ENCODE data around the gene CCR9. TPM values are rescaled to one million over a fixed set of nuclear protein-coding genes. Genes with fewer than 3 reads are reported as not detected.

CCR9 gene
- total RNA-seq, 1 experiment from 2014 or later = not detected

DNA sequence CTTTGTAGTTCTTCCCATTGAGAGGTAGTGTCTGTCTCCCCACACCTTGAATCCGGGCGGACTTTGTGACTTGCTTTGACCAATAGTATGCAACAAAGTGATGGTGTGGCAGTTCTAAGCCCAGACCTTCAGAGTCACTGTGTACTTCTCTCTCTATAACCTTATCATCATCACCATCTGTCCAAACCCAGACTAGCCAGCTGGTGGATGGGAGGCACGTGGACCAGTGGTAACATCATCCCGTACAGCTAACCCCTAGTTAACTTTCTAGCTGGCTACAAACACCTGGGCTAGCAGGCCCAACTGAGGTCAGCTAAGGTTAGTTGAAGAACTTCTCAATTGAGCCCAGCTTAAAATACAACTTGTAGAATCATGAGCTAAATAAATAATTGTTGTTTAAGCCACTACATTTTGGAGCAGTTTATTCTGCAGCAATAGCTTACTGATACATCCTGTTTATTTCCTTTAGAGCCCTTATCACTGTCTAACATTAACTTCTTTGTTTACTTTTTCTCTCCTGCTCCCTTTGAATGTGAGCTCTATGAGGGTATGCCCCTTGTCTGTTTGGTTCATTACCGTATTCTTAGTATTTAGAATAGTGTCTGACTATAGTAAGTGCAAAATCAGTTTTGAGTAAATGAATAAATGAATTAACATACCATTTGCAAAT, 11.5 kb upstream of the CCR9 start:
- Histone ChIP-seq H3K4me3 (replicated peaks in 1 of 2; ENCODE audit: low read depth in 1 of 2, low read length in 2 of 2) (no peak overlapping the region), H4K20me1 (ENCODE audit: insufficient read depth) (no peaks in the 10 kb centered on the region), H3K4me1 (ENCODE audit: control insufficient read depth in 1 of 2, insufficient read depth in 2 of 2, low read length in 2 of 2) (no peaks in the 10 kb centered on the region), H3K9me3 (ENCODE audit: control insufficient read depth in 1 of 2, insufficient read depth in 1 of 2, low read depth in 1 of 2, low read length in 2 of 2) (no peaks in the 10 kb centered on the region), H2AFZ (ENCODE audit: low read depth, low read length, poor library complexity, severe bottlenecking) (no peak overlapping the region), H3K79me2 (ENCODE audit: insufficient read depth, low read length) (no peaks in the 10 kb centered on the region), H3K27ac (ENCODE audit: low read depth, low read length) (no peak overlapping the region), H3K36me3 (ENCODE audit: control insufficient read depth in 1 of 2, insufficient read depth in 2 of 2, low read length in 2 of 2) (no peaks in the 10 kb centered on the region), H3K4me2 (ENCODE audit: low read length) (no peak overlapping the region), H3K9ac (ENCODE audit: low read length) (no peak overlapping the region), H3K9me2 (ENCODE audit: insufficient read depth) (no peaks in the 10 kb centered on the region), H3K27me3 (ENCODE audit: insufficient read depth, low read length) (no peaks in the 10 kb centered on the region)
- DNase-seq (ENCODE audit: low read depth, low spot score) (no peak), ATAC-seq (no peak)
- CTCF ChIA-PET = no interaction called here
- intact Hi-C loops (cut with micrococcal nuclease) = no loop called here
- TF ChIP-seq EZH2phosphoT487 (IDR thresholded peaks at IDR 0.05; ENCODE audit: borderline replicate concordance) = no peak
- TF ChIP-seq ELF1 (IDR thresholded peaks at IDR 0.05; ENCODE audit: borderline replicate concordance, low read depth) = no peak
- no peak for TF ChIP-seq EGR1 (IDR thresholded peaks at IDR 0.05; ENCODE audit: low read depth)
- no peak for TF ChIP-seq CBX3 (IDR thresholded peaks at IDR 0.05; ENCODE audit: low read depth)
- TF ChIP-seq CEBPB (IDR thresholded peaks at IDR 0.05; ENCODE audit: low read depth) = no peak
- TF ChIP-seq, protein P1, sequence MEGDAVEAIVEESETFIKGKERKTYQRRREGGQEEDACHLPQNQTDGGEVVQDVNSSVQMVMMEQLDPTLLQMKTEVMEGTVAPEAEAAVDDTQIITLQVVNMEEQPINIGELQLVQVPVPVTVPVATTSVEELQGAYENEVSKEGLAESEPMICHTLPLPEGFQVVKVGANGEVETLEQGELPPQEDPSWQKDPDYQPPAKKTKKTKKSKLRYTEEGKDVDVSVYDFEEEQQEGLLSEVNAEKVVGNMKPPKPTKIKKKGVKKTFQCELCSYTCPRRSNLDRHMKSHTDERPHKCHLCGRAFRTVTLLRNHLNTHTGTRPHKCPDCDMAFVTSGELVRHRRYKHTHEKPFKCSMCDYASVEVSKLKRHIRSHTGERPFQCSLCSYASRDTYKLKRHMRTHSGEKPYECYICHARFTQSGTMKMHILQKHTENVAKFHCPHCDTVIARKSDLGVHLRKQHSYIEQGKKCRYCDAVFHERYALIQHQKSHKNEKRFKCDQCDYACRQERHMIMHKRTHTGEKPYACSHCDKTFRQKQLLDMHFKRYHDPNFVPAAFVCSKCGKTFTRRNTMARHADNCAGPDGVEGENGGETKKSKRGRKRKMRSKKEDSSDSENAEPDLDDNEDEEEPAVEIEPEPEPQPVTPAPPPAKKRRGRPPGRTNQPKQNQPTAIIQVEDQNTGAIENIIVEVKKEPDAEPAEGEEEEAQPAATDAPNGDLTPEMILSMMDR (IDR thresholded peaks at IDR 0.05 in 2 of 3, conservative IDR thresholded peaks at IDR 0.05 in 1 of 3; ENCODE audit: borderline replicate concordance in 1 of 3, insufficient read depth in 1 of 3, low read depth in 2 of 3, low read length in 2 of 3) = no peak
- TF ChIP-seq, protein P2, sequence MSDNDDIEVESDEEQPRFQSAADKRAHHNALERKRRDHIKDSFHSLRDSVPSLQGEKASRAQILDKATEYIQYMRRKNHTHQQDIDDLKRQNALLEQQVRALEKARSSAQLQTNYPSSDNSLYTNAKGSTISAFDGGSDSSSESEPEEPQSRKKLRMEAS (IDR thresholded peaks at IDR 0.05) = no peak
- no peak for TF ChIP-seq POLR2AphosphoS5 (IDR thresholded peaks at IDR 0.05; ENCODE audit: low read depth, low read length)
- no peak for TF ChIP-seq EZH2 (IDR thresholded peaks at IDR 0.05)
- TF ChIP-seq, protein P3, sequence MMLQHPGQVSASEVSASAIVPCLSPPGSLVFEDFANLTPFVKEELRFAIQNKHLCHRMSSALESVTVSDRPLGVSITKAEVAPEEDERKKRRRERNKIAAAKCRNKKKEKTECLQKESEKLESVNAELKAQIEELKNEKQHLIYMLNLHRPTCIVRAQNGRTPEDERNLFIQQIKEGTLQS (IDR thresholded peaks at IDR 0.05) = no peak
- no peak for TF ChIP-seq SP1 (IDR thresholded peaks at IDR 0.05; ENCODE audit: low read depth)
- TF ChIP-seq YY1 (IDR thresholded peaks at IDR 0.05; ENCODE audit: extremely low read depth, insufficient replicate concordance, low read depth, low read length) = no peak
- no peak for TF ChIP-seq JUND (IDR thresholded peaks at IDR 0.05)
- TF ChIP-seq POLR2A (IDR thresholded peaks at IDR 0.05; ENCODE audit: borderline replicate concordance, extremely low read depth, insufficient read depth, insufficient read length) = no peak
- no TSS peak for BruUV-seq (replicated peaks)
- POLR2A ChIA-PET = no interaction called here
- RAD21 ChIA-PET (ENCODE audit: low non-redundant PET in 1 of 2, low total read pairs in 2 of 2, uncharacterized antibody in 2 of 2, unreplicated experiment in 2 of 2) = no interaction called here

Data from HCT116 (cell line).